ENCODE measurements around the gene ARAP3. TPM values are rescaled to one million over a fixed set of nuclear protein-coding genes. Genes with fewer than 3 reads are reported as not detected.
A peak's percentile ranks its signal among the peaks of the same experiment; 100 is the strongest.
"Not testable (repeated sequence)": the region's sequence is repeated elsewhere in the genome, so short reads cannot be mapped to it uniquely, and the experiment has no call there.

Gene ARAP3
- total RNA-seq, 1 donor from 2014 or later, result 17.4 TPM

- Histone ChIP-seq H3K79me2 (ENCODE audit: insufficient read depth, low read length) (peaks cover 70% of the 10 kb centered on the region), H3K36me3 (ENCODE audit: insufficient read depth, low read length) (peaks cover 3% of the 10 kb centered on the region), H3K4me3 (ENCODE audit: insufficient read depth, low read depth, low read length) (no peak overlapping the region), H3K9ac (ENCODE audit: low read length) (no peak overlapping the region), H4K20me1 (ENCODE audit: insufficient read depth, low read length) (peaks cover 38% of the 10 kb centered on the region), H2AFZ (ENCODE audit: low read depth, low read length) (no peak overlapping the region), H3K27me3 (ENCODE audit: insufficient read depth, low read length) (no peaks in the 10 kb centered on the region), H3K4me2 (ENCODE audit: low read length) (no peak overlapping the region), H3K9me3 (ENCODE audit: insufficient read depth, low read depth, low read length) (no peaks in the 10 kb centered on the region), H3K4me1 (ENCODE audit: insufficient read depth, low read length) (peaks cover 11% of the 10 kb centered on the region), H3K27ac (ENCODE audit: low read depth, low read length) (no peak overlapping the region)
- no peaks in the 10 kb centered on the region for H3K36me3 Mint-ChIP-seq (ENCODE audit: low read depth, unreplicated experiment)
- no peaks in the 10 kb centered on the region for H3K27me3 Mint-ChIP-seq (ENCODE audit: low read depth, unreplicated experiment)
- no peak for TF ChIP-seq CTCF (IDR thresholded peaks at IDR 0.05; ENCODE audit: insufficient read depth, low read depth, low read length)
- TF ChIP-seq EZH2 (IDR thresholded peaks at IDR 0.05; ENCODE audit: insufficient read depth, low read length), result no peak
- H3K4me1 Mint-ChIP-seq (ENCODE audit: low read depth, unreplicated experiment), result peaks cover 13% of the 10 kb centered on the region
- FAIRE-seq (no peak), DNase-seq (ENCODE audit: low read depth) (no peak)
- H3K27ac Mint-ChIP-seq (ENCODE audit: unreplicated experiment), result no peak overlapping the region
- H3K4me3 Mint-ChIP-seq (ENCODE audit: unreplicated experiment), result peak overlapping the region; percentile 6
- no peaks in the 10 kb centered on the region for H3K9me3 Mint-ChIP-seq (ENCODE audit: unreplicated experiment)
These were observed 65.9 kb downstream of the ARAP3 start for GRCh38 chr5:141615991-141616720.

- TF ChIP-seq EZH2 (IDR thresholded peaks at IDR 0.05; ENCODE audit: insufficient read depth, low read length) (no peak), CTCF (IDR thresholded peaks at IDR 0.05; ENCODE audit: insufficient read depth, low read depth, low read length) (no peak)
- H4K20me1 ChIP-seq (ENCODE audit: insufficient read depth, low read length), result peaks cover 57% of the 10 kb centered on the region
- H3K9ac ChIP-seq (ENCODE audit: low read length), result no peak overlapping the region
- no peak for DNase-seq (ENCODE audit: low read depth)
- Mint-ChIP-seq H3K9me3 (ENCODE audit: unreplicated experiment) (no peaks in the 10 kb centered on the region), H3K4me1 (ENCODE audit: low read depth, unreplicated experiment) (peaks cover 14% of the 10 kb centered on the region), H3K27me3 (ENCODE audit: low read depth, unreplicated experiment) (no peaks in the 10 kb centered on the region), H3K27ac (ENCODE audit: unreplicated experiment) (no peak overlapping the region), H3K36me3 (ENCODE audit: low read depth, unreplicated experiment) (peaks cover 2% of the 10 kb centered on the region), H3K4me3 (ENCODE audit: unreplicated experiment) (no peak overlapping the region)
- no peak for FAIRE-seq
- H3K27ac ChIP-seq (ENCODE audit: low read depth, low read length), result no peak overlapping the region
- peaks cover 92% of the 10 kb centered on the region for H3K79me2 ChIP-seq (ENCODE audit: insufficient read depth, low read length)
- H3K4me1 ChIP-seq (ENCODE audit: insufficient read depth, low read length), result peaks cover 11% of the 10 kb centered on the region
- no peaks in the 10 kb centered on the region for H3K27me3 ChIP-seq (ENCODE audit: insufficient read depth, low read length)
- no peak overlapping the region for H3K4me3 ChIP-seq (ENCODE audit: insufficient read depth, low read depth, low read length)
- no peak overlapping the region for H3K4me2 ChIP-seq (ENCODE audit: low read length)
- no peak overlapping the region for H2AFZ ChIP-seq (ENCODE audit: low read depth, low read length)
- H3K9me3 ChIP-seq (ENCODE audit: insufficient read depth, low read depth, low read length), result no peaks in the 10 kb centered on the region
- H3K36me3 ChIP-seq (ENCODE audit: insufficient read depth, low read length), result no peaks in the 10 kb centered on the region
These were observed 68.7 kb downstream of the ARAP3 start for GRCh38 chr5:141613344-141613743.

GRCh38 chr5:141611289-141611688, 70.7 kb downstream of the ARAP3 start:
- no peaks in the 10 kb centered on the region for H3K4me1 ChIP-seq (ENCODE audit: insufficient read depth, low read length)
- no peaks in the 10 kb centered on the region for H3K27me3 ChIP-seq (ENCODE audit: insufficient read depth, low read length)
- H3K27me3 Mint-ChIP-seq (ENCODE audit: low read depth, unreplicated experiment), result no peaks in the 10 kb centered on the region
- H3K36me3 ChIP-seq (ENCODE audit: insufficient read depth, low read length), result no peaks in the 10 kb centered on the region
- no peaks in the 10 kb centered on the region for H3K9me3 ChIP-seq (ENCODE audit: insufficient read depth, low read depth, low read length)
- H3K79me2 ChIP-seq (ENCODE audit: insufficient read depth, low read length), result peaks cover 87% of the 10 kb centered on the region
- H4K20me1 ChIP-seq (ENCODE audit: insufficient read depth, low read length), result peaks cover 51% of the 10 kb centered on the region
- TF ChIP-seq EZH2 (IDR thresholded peaks at IDR 0.05; ENCODE audit: insufficient read depth, low read length) (no peak), CTCF (IDR thresholded peaks at IDR 0.05; ENCODE audit: insufficient read depth, low read depth, low read length) (no peak)
- no peaks in the 10 kb centered on the region for H3K9me3 Mint-ChIP-seq (ENCODE audit: unreplicated experiment)
- no peak overlapping the region for H3K27ac Mint-ChIP-seq (ENCODE audit: unreplicated experiment)
- DNase-seq (ENCODE audit: low read depth), result no peak
- no peak for FAIRE-seq
- peaks cover 2% of the 10 kb centered on the region for H3K36me3 Mint-ChIP-seq (ENCODE audit: low read depth, unreplicated experiment)
- H2AFZ ChIP-seq (ENCODE audit: low read depth, low read length), result no peak overlapping the region
- no peak overlapping the region for H3K4me3 Mint-ChIP-seq (ENCODE audit: unreplicated experiment)
- no peak overlapping the region for H3K27ac ChIP-seq (ENCODE audit: low read depth, low read length)
- H3K4me2 ChIP-seq (ENCODE audit: low read length), result no peak overlapping the region
- H3K9ac ChIP-seq (ENCODE audit: low read length), result no peak overlapping the region
- peaks cover 3% of the 10 kb centered on the region for H3K4me1 Mint-ChIP-seq (ENCODE audit: low read depth, unreplicated experiment)
- no peak overlapping the region for H3K4me3 ChIP-seq (ENCODE audit: insufficient read depth, low read depth, low read length)

GRCh38 chr5:141609921-141610320, 72.1 kb downstream of the ARAP3 start:
- H3K4me2 ChIP-seq (ENCODE audit: low read length); H3K4me3 Mint-ChIP-seq (ENCODE audit: unreplicated experiment); H3K27ac ChIP-seq (ENCODE audit: low read depth, low read length); H3K4me1 Mint-ChIP-seq (ENCODE audit: low read depth, unreplicated experiment); FAIRE-seq; H3K36me3 Mint-ChIP-seq (ENCODE audit: low read depth, unreplicated experiment); H3K9ac ChIP-seq (ENCODE audit: low read length); H2AFZ ChIP-seq (ENCODE audit: low read depth, low read length); DNase-seq (ENCODE audit: low read depth); H3K36me3 ChIP-seq (ENCODE audit: insufficient read depth, low read length); H3K9me3 Mint-ChIP-seq (ENCODE audit: unreplicated experiment); H3K4me1 ChIP-seq (ENCODE audit: insufficient read depth, low read length); H3K4me3 ChIP-seq (ENCODE audit: insufficient read depth, low read depth, low read length); H3K9me3 ChIP-seq (ENCODE audit: insufficient read depth, low read depth, low read length); H3K27me3 Mint-ChIP-seq (ENCODE audit: low read depth, unreplicated experiment); H3K27me3 ChIP-seq (ENCODE audit: insufficient read depth, low read length); H3K27ac Mint-ChIP-seq (ENCODE audit: unreplicated experiment): not testable (repeated sequence)
- Histone ChIP-seq H4K20me1 (ENCODE audit: insufficient read depth, low read length) (peaks cover 43% of the 10 kb centered on the region), H3K79me2 (ENCODE audit: insufficient read depth, low read length) (peaks cover 90% of the 10 kb centered on the region)
